Mesendoderm (in vitro differentiated cells): ENCODE results near the gene UPK3B.
"Not testable (repeated sequence)": the region's sequence is repeated elsewhere in the genome, so short reads cannot be mapped to it uniquely, and the experiment has no call there.

ENCODE experiments used
- DNase-seq: peaks from one replicate; pipeline ENCODE4 v3.0.0; 2013
- H2AK5ac ChIP-seq: 2 replicates; pipeline ENCODE4 v1.6.1; 2013; ENCODE audit warnings: low read length, inconsistent platforms
- H2BK120ac ChIP-seq: 2 replicates; pipeline ENCODE4 v1.6.1; 2013; ENCODE audit warnings: low read depth, mild to moderate bottlenecking, low read length, moderate library complexity, mixed read lengths
- H2BK15ac ChIP-seq: replicated peaks from 2 replicates; pipeline ENCODE4 v1.6.1; 2013; ENCODE audit warnings: low read depth, mild to moderate bottlenecking, moderate library complexity
- H2BK5ac ChIP-seq: 2 replicates; pipeline ENCODE4 v1.6.1; 2013; ENCODE audit warnings: low read length, inconsistent platforms
- H3K18ac ChIP-seq: 2 replicates; pipeline ENCODE4 v1.6.1; 2013; ENCODE audit warnings: mild to moderate bottlenecking, low read length, mixed read lengths
- H3K23ac ChIP-seq: one replicate; pipeline ENCODE4 v1.6.1; 2013; ENCODE audit warnings: low read length
- H3K27ac ChIP-seq: 2 replicates; pipeline ENCODE4 v1.5.1; 2013; ENCODE audit warnings: low read depth, mild to moderate bottlenecking, inconsistent platforms, low read length, moderate library complexity
- H3K27me3 ChIP-seq: 2 replicates; pipeline ENCODE4 v1.6.1; 2013; ENCODE audit warnings: low read length, control low read depth, mild to moderate bottlenecking, inconsistent platforms; ENCODE audit not compliant: insufficient read depth, poor library complexity
- H3K36me3 ChIP-seq: 2 replicates; pipeline ENCODE4 v1.6.1; 2013; ENCODE audit warnings: low read length, inconsistent platforms; ENCODE audit not compliant: control insufficient read depth, insufficient read depth
- H3K4ac ChIP-seq: one replicate; pipeline ENCODE4 v1.6.1; 2013; ENCODE audit warnings: low read depth, mild to moderate bottlenecking, low read length, moderate library complexity
- H3K4me1 ChIP-seq: 2 replicates; pipeline ENCODE4 v1.6.1; 2013; ENCODE audit warnings: low read depth, low read length, inconsistent platforms; ENCODE audit not compliant: control insufficient read depth
- H3K4me2 ChIP-seq: 2 replicates; pipeline ENCODE4 v1.6.1; 2013; ENCODE audit warnings: low read length
- H3K4me3 ChIP-seq: 2 replicates; pipeline ENCODE4 v1.5.1; 2013; ENCODE audit warnings: mild to moderate bottlenecking, low read length
- H3K56ac ChIP-seq: one replicate; pipeline ENCODE4 v1.6.1; 2013; ENCODE audit warnings: low read length
- H3K79me1 ChIP-seq: 2 replicates; pipeline ENCODE4 v1.6.1; 2013; ENCODE audit warnings: low read length, inconsistent platforms
- H3K79me2 ChIP-seq: 2 replicates; pipeline ENCODE4 v1.6.1; 2013; ENCODE audit warnings: mild to moderate bottlenecking, low read length; ENCODE audit not compliant: control insufficient read depth, insufficient read depth
- H3K9ac ChIP-seq: 2 replicates; pipeline ENCODE4 v1.6.1; 2013; ENCODE audit warnings: low read length, inconsistent platforms
- H4K5ac ChIP-seq: one replicate; pipeline ENCODE4 v1.6.1; 2013; ENCODE audit warnings: low read length
- H4K8ac ChIP-seq: one replicate; pipeline ENCODE4 v1.6.1; 2013; ENCODE audit warnings: low read depth, mild to moderate bottlenecking, control low read depth, low read length, moderate library complexity
- WGBS: extraction: QIAGEN DNeasy Blood & Tissue Kit; methylation state at CpG from one replicate; pipeline ENCODE4 v1.1.7; 2013; ENCODE audit warnings: low lambda C conversion rate, missing lambda C conversion rate; ENCODE audit not compliant: insufficient coverage; ENCODE audit errors: extremely low coverage; 5-methylcytosine and 5-hydroxymethylcytosine counted together

Gene UPK3B

DNA sequence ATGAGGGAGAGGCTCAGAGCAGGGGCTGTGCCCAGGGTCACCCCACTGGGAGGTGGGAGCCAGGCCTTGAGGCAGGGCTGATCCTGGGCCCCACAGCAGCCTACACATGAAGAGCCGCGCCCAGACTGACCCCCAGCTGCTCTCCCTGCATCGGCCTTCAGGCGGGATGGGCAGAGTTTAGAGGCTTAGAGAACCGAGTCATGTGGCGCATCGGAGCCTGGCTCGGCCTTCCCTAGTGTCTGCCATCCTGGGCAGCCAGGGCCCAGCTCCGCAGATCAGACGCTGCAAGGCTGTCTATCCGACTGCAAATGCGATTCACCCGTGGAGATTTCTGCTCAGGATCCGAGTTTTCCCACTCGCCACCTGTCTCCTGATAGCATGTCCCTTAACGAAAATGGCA, 7.5 kb upstream of the UPK3B start:
- not testable (repeated sequence) for H3K4me1 ChIP-seq, DNase-seq, H3K4me3 ChIP-seq, H3K27ac ChIP-seq, H3K9ac ChIP-seq, H3K4me2 ChIP-seq, H3K79me2 ChIP-seq, H4K8ac ChIP-seq, H2AK5ac ChIP-seq, H3K4ac ChIP-seq, H3K79me1 ChIP-seq, H2BK120ac ChIP-seq, H3K18ac ChIP-seq, H3K36me3 ChIP-seq, H2BK15ac ChIP-seq, H3K56ac ChIP-seq, H2BK5ac ChIP-seq, H3K27me3 ChIP-seq, H3K23ac ChIP-seq, H4K5ac ChIP-seq
- no CpG with 5 or more reads among the region's 16 CpGs for WGBS

- not testable (repeated sequence) for H2BK15ac ChIP-seq, H3K4me1 ChIP-seq, H3K4me3 ChIP-seq, DNase-seq, H3K4me2 ChIP-seq, H3K36me3 ChIP-seq, H4K5ac ChIP-seq, H3K56ac ChIP-seq, H3K9ac ChIP-seq, H3K27me3 ChIP-seq, H2BK5ac ChIP-seq, H3K79me2 ChIP-seq, H2BK120ac ChIP-seq, H3K79me1 ChIP-seq, H4K8ac ChIP-seq, H3K23ac ChIP-seq, H3K4ac ChIP-seq, H3K27ac ChIP-seq, H3K18ac ChIP-seq, H2AK5ac ChIP-seq
- no CpG with 5 or more reads among the region's 12 CpGs for WGBS
Observed at GRCh38 chr7:76503244-76503643, 7.1 kb upstream of the UPK3B start.

DNA sequence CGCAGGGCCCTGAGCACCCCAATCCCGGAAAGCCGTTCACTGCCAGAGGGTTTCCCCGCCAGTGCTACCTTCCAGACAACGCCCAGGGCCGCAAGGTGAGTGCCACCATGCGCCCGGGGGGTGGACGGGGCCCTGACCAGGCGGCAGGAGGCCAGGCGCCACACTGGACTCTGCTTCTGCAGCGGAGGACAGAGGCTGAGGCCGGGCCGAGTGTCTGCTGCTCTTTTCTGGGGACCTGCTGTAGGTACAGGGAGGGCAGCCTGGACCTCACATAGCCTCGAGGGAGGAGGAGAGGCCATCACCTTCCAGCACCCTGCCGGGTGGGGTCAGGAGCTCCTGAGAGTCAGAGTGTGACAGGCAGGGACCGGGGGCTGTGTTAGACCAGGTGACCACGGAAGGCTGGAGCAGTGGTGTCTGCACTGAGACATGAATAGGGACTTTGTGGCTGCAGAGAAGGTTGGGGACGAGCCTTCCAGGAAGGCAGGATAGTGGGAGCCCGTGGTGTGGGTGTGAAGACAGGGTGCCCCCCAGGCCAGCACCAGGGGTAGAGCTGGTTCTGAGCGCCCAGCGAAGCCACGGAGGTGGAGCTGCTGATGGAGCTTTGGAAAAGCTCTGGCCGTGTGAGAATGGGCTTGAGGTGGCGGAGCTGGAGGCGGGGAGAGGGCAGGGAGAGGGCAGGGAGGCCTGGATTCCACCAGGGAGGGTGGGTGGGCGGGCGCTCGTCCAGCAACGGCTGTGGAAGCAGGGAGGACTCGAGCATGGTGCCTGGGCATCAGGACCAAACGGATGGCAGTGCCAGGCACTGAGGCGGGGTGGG, 5.8 kb upstream of the UPK3B start:
- not testable (repeated sequence) for H3K36me3 ChIP-seq, H3K27me3 ChIP-seq, H3K18ac ChIP-seq, H4K8ac ChIP-seq, H3K4me2 ChIP-seq, H3K9ac ChIP-seq, H2BK120ac ChIP-seq, H3K23ac ChIP-seq, H4K5ac ChIP-seq, H3K4ac ChIP-seq, H3K79me1 ChIP-seq, H3K56ac ChIP-seq, H2BK15ac ChIP-seq, H3K27ac ChIP-seq, H3K79me2 ChIP-seq, H3K4me3 ChIP-seq, H2BK5ac ChIP-seq, DNase-seq, H2AK5ac ChIP-seq, H3K4me1 ChIP-seq
- no CpG with 5 or more reads among the region's 33 CpGs for WGBS

DNA sequence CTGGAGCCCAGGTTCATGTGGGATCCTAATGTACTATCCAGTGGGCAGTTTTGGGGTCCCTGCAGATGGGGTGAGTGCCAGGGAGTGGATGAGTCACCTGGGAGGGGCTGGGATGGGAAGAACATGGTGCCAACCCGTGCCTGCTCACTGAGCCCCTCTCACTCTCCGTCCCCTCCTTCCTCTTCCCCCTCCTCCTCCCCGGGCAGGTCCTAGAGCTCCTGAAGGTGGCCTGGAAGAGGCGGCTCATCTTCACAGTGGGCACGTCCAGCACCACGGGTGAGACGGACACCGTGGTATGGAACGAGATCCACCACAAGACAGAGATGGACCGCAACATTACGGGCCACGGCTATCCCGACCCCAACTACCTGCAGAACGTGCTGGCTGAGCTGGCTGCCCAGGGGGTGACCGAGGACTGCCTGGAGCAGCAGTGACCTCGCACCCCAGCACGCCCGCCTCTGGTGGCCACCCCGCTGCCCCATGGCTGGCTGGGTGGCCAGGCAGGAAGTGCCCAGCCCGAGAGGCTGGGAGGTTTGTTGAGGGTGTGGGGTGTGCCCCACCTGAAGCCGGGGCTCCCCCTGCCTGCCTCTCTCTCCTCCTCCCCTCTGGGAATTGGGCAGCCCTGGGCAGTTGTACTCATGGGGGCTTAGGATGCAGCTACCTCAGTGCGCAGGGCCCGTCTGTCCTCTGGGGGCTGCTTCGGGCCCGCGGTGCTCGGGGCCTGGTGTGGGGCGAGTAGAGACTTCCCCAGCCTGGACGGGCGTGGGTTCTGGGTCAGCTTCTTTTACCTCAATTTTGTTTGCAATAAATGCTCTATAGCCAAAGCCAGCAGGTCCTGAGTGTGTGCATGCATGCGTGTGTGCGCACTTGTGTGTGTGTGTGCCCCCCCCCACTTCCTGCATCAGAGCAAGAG, 4.9 kb upstream of the UPK3B start:
- Histone ChIP-seq H3K4me2 (no peak overlapping the region), H3K4ac (no peak overlapping the region)
- DNase-seq: no peak

GRCh38 chr7:76506081-76506440, 4.3 kb upstream of the UPK3B start:
- Histone ChIP-seq H3K79me2 (no peaks in the 10 kb centered on the region), H4K5ac (no peak overlapping the region), H4K8ac (no peak overlapping the region), H3K23ac (no peak overlapping the region), H3K4me3 (no peak overlapping the region), H3K4ac (no peak overlapping the region), H3K27me3 (no peaks in the 10 kb centered on the region), H3K56ac (no peak overlapping the region), H2AK5ac (no peak overlapping the region), H2BK5ac (no peak overlapping the region), H3K79me1 (no peaks in the 10 kb centered on the region), H3K18ac (no peak overlapping the region), H3K4me2 (no peak overlapping the region), H2BK15ac (no peak overlapping the region), H2BK120ac (no peak overlapping the region), H3K36me3 (peaks cover 1% of the 10 kb centered on the region), H3K9ac (no peak overlapping the region), H3K4me1 (peaks cover 2% of the 10 kb centered on the region), H3K27ac (no peak overlapping the region)
- WGBS: no CpG with 5 or more reads among the region's 5 CpGs
- no peak for DNase-seq

More for the DNA sequence above, 4.9 kb upstream of the UPK3B start:
- Histone ChIP-seq H3K27ac (no peak overlapping the region), H3K56ac (no peak overlapping the region), H3K36me3 (peaks cover 1% of the 10 kb centered on the region), H3K9ac (no peak overlapping the region), H2BK120ac (no peak overlapping the region), H3K18ac (no peak overlapping the region), H4K5ac (no peak overlapping the region), H3K79me2 (no peaks in the 10 kb centered on the region), H2BK5ac (no peak overlapping the region), H3K79me1 (no peaks in the 10 kb centered on the region), H3K4me3 (no peak overlapping the region), H3K4me1 (peaks cover 2% of the 10 kb centered on the region), H3K27me3 (no peaks in the 10 kb centered on the region), H2BK15ac (no peak overlapping the region), H2AK5ac (no peak overlapping the region), H4K8ac (no peak overlapping the region), H3K23ac (no peak overlapping the region)
- WGBS: no CpG with 5 or more reads among the region's 32 CpGs
